Astrocyte of the cerebellum (primary cell): ENCODE results near the gene OVOL2.
"Not testable (repeated sequence)": the region's sequence is repeated elsewhere in the genome, so short reads cannot be mapped to it uniquely, and the experiment has no call there.

ENCODE experiments used
- DNase-seq: peaks from one replicate; pipeline ENCODE4 v3.0.0-alpha.2; 2011; ENCODE audit warnings: low read depth
- H3K4me3 ChIP-seq: 2 replicates; pipeline ENCODE4 v1.5.1; 2011; ENCODE audit warnings: mild to moderate bottlenecking, low read depth, low read length, moderate library complexity
- CTCF ChIP-seq: IDR thresholded peaks from 2 replicates; pipeline ENCODE4 v1.5.1; 2012; ENCODE audit warnings: low read length, low read depth, moderate library complexity, mild to moderate bottlenecking; ENCODE audit errors: missing control alignments
- in situ Hi-C: cut with HindIII; loops from 2 replicates; pipeline ENCODE4 v1.10.0; 2017; ENCODE audit warnings: low sequenced_read_pairs

Gene OVOL2

GRCh38 chr20:18057101-18057993 is at the start of gene OVOL2:
Gene OVOL2 (minus strand): TSS chr20:18057916. CDS start chr20:18057634, 282 bp downstream.
- TF ChIP-seq CTCF, result no peak
- in situ Hi-C loops, result no loop called here
- no peak for DNase-seq
- peak within 1 kb of the TSS; percentile 15 for H3K4me3 ChIP-seq

GRCh38 chr20:18103497-18103896 is 45.8 kb upstream of the OVOL2 start:
- in situ Hi-C loops, result no loop called here
- DNase-seq, result no peak
- no peak overlapping the region for H3K4me3 ChIP-seq
- TF ChIP-seq CTCF, result no peak

GRCh38 chr20:18101125-18101810 is 43.6 kb upstream of the OVOL2 start:
- in situ Hi-C loops, result no loop called here
- no peak overlapping the region for H3K4me3 ChIP-seq
- no peak for TF ChIP-seq CTCF
- no peak for DNase-seq

DNA sequence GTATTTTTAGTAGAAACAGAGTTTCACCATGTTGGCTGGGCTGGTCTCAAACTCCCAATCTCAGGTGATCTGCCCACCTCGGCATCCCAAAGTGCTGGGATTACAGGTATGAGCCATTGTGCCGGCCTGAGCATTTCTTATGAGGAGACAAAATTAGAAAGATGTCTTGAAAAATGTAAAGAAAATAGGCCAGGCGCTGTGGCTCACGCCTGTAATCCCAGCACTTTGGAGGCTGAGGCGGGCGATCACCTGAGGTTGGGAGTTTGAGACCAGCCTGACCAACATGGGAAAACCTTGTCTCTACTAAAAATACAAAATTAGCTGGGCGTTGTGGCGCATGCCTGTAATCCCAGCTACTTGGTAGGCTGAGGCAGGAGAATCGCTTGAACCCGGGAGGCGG is 42.9 kb upstream of the OVOL2 start:
- H3K4me3 ChIP-seq, DNase-seq, in situ Hi-C loops: not testable (repeated sequence)

DNA sequence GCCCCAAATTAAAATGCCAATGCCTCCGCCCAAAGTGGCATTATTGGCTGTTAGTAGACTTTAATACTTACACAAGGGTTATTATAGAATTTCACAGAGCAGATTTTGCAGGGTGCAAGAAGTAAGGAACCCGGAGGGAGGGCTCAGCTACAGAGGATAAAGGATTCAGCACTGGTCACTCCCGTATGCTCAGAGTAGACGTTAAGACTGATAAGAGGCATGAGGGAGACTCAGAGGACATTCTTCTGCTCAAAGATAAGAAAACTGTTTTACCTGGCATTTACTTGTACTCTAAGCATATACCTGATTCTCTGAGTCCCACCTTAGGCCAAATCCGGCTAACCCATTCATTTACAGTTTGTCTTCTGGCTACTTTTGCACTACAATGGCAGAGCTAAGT is 36.5 kb upstream of the OVOL2 start:
- in situ Hi-C loops, result no loop called here
- TF ChIP-seq CTCF, result no peak
- DNase-seq, result no peak
- no peak overlapping the region for H3K4me3 ChIP-seq

DNA sequence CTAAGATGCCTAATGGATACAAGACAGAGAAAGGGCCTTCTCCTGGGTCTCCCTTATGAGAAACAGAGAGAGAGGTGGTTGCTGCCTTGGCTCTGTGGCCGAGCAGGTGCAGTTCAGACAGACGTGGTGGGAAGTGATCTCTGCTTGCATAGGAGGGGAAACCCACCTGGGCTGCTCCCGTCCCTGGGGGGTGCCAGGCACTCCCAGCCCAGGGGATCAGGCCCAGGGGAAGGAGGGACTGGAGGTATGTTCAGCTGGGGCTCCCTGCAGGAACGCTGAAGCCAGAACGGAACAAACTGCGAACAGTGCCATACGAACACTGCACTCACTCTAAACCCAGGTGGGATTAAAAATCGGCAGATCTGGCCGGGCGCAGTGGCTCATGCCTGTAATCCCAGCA is 35.7 kb upstream of the OVOL2 start:
- DNase-seq, result no peak
- H3K4me3 ChIP-seq, result no peak overlapping the region
- TF ChIP-seq CTCF, result no peak
- in situ Hi-C loops, result no loop called here

DNA sequence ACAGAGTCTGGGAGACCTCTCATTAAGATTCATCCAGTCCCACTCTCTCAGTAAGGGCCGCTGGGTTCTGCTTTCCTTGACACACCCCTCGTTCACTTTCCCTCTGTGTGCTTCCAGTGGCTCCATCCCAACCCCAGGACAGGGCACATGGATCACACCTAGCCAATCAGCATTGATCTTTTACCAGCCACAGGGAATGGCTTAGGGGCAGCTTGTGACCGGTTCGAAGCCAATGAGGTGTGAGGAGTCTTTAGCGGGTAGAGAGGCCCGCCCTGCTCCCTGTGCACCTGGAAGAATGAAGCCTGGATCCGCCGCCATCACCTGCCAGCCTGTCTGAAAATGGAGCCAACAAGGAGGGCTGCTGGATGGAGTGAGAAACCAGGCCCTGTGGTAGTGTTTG is 35.2 kb upstream of the OVOL2 start:
- DNase-seq, result no peak
- in situ Hi-C loops, result no loop called here
- no peak overlapping the region for H3K4me3 ChIP-seq
- no peak for TF ChIP-seq CTCF
